SK-N-SH (cell line): Measurements from ENCODE around the gene ABHD17B. TPM values are rescaled to one million over a fixed set of nuclear protein-coding genes. Genes with fewer than 3 reads are reported as not detected.
A peak's percentile ranks its signal among the peaks of the same experiment; 100 is the strongest.

ENCODE experiments used
- CTCF ChIA-PET: fragments of 300-600, 350-600 bp; formaldehyde crosslinking; extraction: SDS; loops from one replicate; lab custom pipeline; 2021; lab: Yijun Ruan, JAX
- POLR2A ChIA-PET: fragments of 350-600 bp; sonication (Branson Sonifier 250); formaldehyde crosslinking; extraction: SDS; loops from one replicate; lab custom pipeline; 2020; ENCODE audit warnings: antibody characterized with exemption, inconsistent platforms; lab: Yijun Ruan, JAX
- DNase-seq: peaks from one replicate; pipeline ENCODE4 v3.0.0; 2012
- H2AFZ ChIP-seq: fragments of 200-600 bp; sonication (generic); 2 replicates; pipeline ENCODE4 v1.8.1; 2016; ENCODE audit warnings: antibody characterized with exemption, mild to moderate bottlenecking, low read depth
- H3F3A ChIP-seq: fragments of 200-600 bp; sonication (generic); replicated peaks from 2 replicates; pipeline ENCODE3; 2016; ENCODE audit warnings: antibody characterized with exemption, mild to moderate bottlenecking; ENCODE audit not compliant: insufficient read depth
- H3K27ac ChIP-seq, 2 experiments: fragments of 200-500 bp in 1 of 2; fragments of 200-600 bp in 1 of 2; sonication (Bioruptor generic) in 1 of 2; sonication (generic), shearing (Covaris generic) in 1 of 2; 2 replicates each; pipeline versions ENCODE4 v1.5.1 to v1.6.1; 2014 to 2016; ENCODE audit warnings: low read depth in 2 of 2, inconsistent platforms in 1 of 2, low read length in 1 of 2, mild to moderate bottlenecking in 1 of 2, mixed read lengths in 1 of 2
- H3K27me3 ChIP-seq: fragments of 200-600 bp; sonication (generic), shearing (Covaris generic); 2 replicates; pipeline ENCODE4 v1.6.1; 2016; ENCODE audit warnings: mixed run types; ENCODE audit not compliant: insufficient read depth
- H3K36me3 ChIP-seq, 2 experiments: fragments of 200-500 bp in 1 of 2; fragments of 200-600 bp in 1 of 2; sonication (Bioruptor generic) in 1 of 2; sonication (generic) in 1 of 2; replicated peaks in 1 of 2; 2 replicates each; pipeline versions ENCODE3 to v1.5.1; 2014 to 2016; ENCODE audit warnings: low read length in 1 of 2, mild to moderate bottlenecking in 1 of 2; ENCODE audit not compliant: insufficient read depth in 2 of 2, control insufficient read depth in 1 of 2
- H3K4me1 ChIP-seq, 2 experiments: fragments of 200-500 bp in 1 of 2; fragments of 200-600 bp in 1 of 2; sonication (Bioruptor generic) in 1 of 2; sonication (generic), shearing (Covaris generic) in 1 of 2; 2 replicates each; pipeline versions ENCODE4 v1.5.1 to v1.6.1; 2014 to 2016; ENCODE audit warnings: low read depth in 1 of 2, low read length in 1 of 2, mixed run types in 1 of 2; ENCODE audit not compliant: insufficient read depth in 2 of 2, control insufficient read depth in 1 of 2
- H3K4me2 ChIP-seq: fragments of 200-600 bp; sonication (generic), shearing (Covaris generic); 2 replicates; pipeline ENCODE4 v1.6.1; 2017; ENCODE audit warnings: mixed run types
- H3K4me3 ChIP-seq, 2 experiments: fragments of 200-500 bp in 1 of 2; fragments of 200-600 bp in 1 of 2; sonication (Bioruptor generic) in 1 of 2; sonication (generic), shearing (Covaris generic) in 1 of 2; 2 replicates each; pipeline versions ENCODE4 v1.5.1 to v1.8.1; 2014 to 2016; ENCODE audit warnings: low read depth in 2 of 2, inconsistent platforms in 1 of 2, low read length in 1 of 2, mild to moderate bottlenecking in 1 of 2, mixed read lengths in 1 of 2, moderate library complexity in 1 of 2
- H3K79me2 ChIP-seq: fragments of 200-600 bp; sonication (generic); 2 replicates; pipeline ENCODE4 v1.8.1; 2017; ENCODE audit warnings: mild to moderate bottlenecking; ENCODE audit not compliant: insufficient read depth
- H3K9ac ChIP-seq: fragments of 200-600 bp; sonication (generic); 2 replicates; pipeline ENCODE4 v1.6.1; 2017; ENCODE audit warnings: mixed run types
- H3K9me2 ChIP-seq: fragments of 200-600 bp; sonication (generic); 2 replicates; pipeline ENCODE4 v1.6.1; 2017; ENCODE audit warnings: mixed run types
- H3K9me3 ChIP-seq: fragments of 200-600 bp; sonication (generic); 2 replicates; pipeline ENCODE4 v1.6.1; 2017; ENCODE audit warnings: mixed run types, mild to moderate bottlenecking, moderate library complexity
- H4K20me1 ChIP-seq: fragments of 200-600 bp; sonication (generic); 2 replicates; pipeline ENCODE4 v1.6.1; 2017; ENCODE audit warnings: mild to moderate bottlenecking, mixed run types; ENCODE audit not compliant: insufficient read depth
- EP300 ChIP-seq, 2 experiments: IDR thresholded peaks; 2 replicates each; pipeline versions ENCODE4 v1.4.0 to v1.6.1; 2012; ENCODE audit warnings: borderline replicate concordance in 1 of 2, low read depth in 1 of 2, low read length in 1 of 2
- EZH2phosphoT487 ChIP-seq: fragments of 200-600 bp; sonication (generic); IDR thresholded peaks from 2 replicates; pipeline ENCODE4 v1.6.1; 2017; ENCODE audit warnings: low read depth, mixed run types, mild to moderate bottlenecking, antibody characterized with exemption, moderate library complexity, borderline replicate concordance
- FOSL2 ChIP-seq: IDR thresholded peaks from 2 replicates; pipeline ENCODE4 v1.4.0; 2012; ENCODE audit warnings: low read depth, mild to moderate bottlenecking, moderate library complexity, borderline replicate concordance
- FOXJ3 ChIP-seq: sonication (generic); formaldehyde crosslinking; IDR thresholded peaks from 2 replicates; pipeline ENCODE4 v1.5.1; 2020; ENCODE audit warnings: mild to moderate bottlenecking, missing genetic modification reagents
- SIN3A ChIP-seq: IDR thresholded peaks from 2 replicates; pipeline ENCODE4 v1.6.1; 2012; ENCODE audit warnings: low read depth, mild to moderate bottlenecking, low read length, moderate library complexity, borderline replicate concordance
- TEAD4 ChIP-seq: IDR thresholded peaks from 2 replicates; pipeline ENCODE4 v1.4.0; 2012; ENCODE audit warnings: mild to moderate bottlenecking, borderline replicate concordance; ENCODE audit not compliant: insufficient read depth
- WGBS: methylation state at CpG from one replicate; pipeline ENCODE4 v1.1.6; 2017; ENCODE audit warnings: low lambda C conversion rate; 5-methylcytosine and 5-hydroxymethylcytosine counted together
- polyA plus RNA-seq, 3 experiments: library from polyadenylated mRNA; depleted of rRNA; stranded (reverse); fragments of >200 nt; gene quantifications; 2 replicates each; pipeline ENCODE4 v1.2.3, GENCODE V29; 2012
- TF ChIP-seq, protein P1 (sequence below): IDR thresholded peaks from 2 replicates; pipeline ENCODE4 v1.6.1; 2012; ENCODE audit warnings: mild to moderate bottlenecking, low read depth, low read length, moderate library complexity
- TF ChIP-seq, protein P2 (sequence below): fragments of 200-600 bp; sonication (generic); IDR thresholded peaks from 2 replicates; pipeline ENCODE4 v1.6.1; 2017; ENCODE audit warnings: antibody characterized with exemption, mild to moderate bottlenecking, moderate library complexity
- TF ChIP-seq, protein P3 (sequence below): IDR thresholded peaks from 2 replicates; pipeline ENCODE4 v1.4.0; 2012; ENCODE audit warnings: low read depth
- TF ChIP-seq, protein P4 (sequence below): IDR thresholded peaks from 2 replicates; pipeline ENCODE4 v1.4.0; 2012; ENCODE audit warnings: low read depth, borderline replicate concordance

The ABHD17B gene
- polyA plus RNA-seq, 1 of the 3 experiments (the other 2 are of a cell fraction), result 7.3 TPM

DNA sequence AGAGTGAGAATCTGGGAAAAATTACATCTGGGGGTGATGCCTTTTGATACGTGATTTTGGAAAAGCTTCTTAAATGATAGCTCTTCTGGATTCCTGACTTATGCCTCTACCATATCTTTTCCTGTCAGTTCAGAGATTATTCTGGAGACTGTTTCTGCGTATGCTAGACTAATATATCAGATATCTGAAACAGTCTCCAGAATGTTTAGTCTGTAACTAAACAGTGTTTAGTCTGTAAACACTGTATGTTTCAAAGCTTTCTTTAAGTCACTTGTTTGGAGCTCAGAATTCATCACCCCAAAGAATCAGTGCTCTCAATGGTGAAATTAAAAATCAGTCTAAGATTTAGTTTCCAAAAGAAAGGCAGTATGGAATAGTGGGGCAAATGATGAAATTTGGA, 20.2 kb upstream of the ABHD17B start:
- Histone ChIP-seq H3K4me3 (no peak overlapping the region), H3K27me3 (no peaks in the 10 kb centered on the region), H3F3A (peaks cover 3% of the 10 kb centered on the region), H3K36me3 (peaks cover 0 to 4% of the 10 kb centered on the region in 2 experiments), H3K9ac (no peak overlapping the region), H3K79me2 (peaks cover 35% of the 10 kb centered on the region; the same call in 1 of the 2 replicates), H3K9me3 (no peaks in the 10 kb centered on the region), H4K20me1 (no peaks in the 10 kb centered on the region), H3K4me2 (no peak overlapping the region), H3K9me2 (no peaks in the 10 kb centered on the region), H3K4me1 (no peaks in the 10 kb centered on the region), H2AFZ (no peak overlapping the region), H3K27ac (no peak overlapping the region)
- no peak for DNase-seq
- TF ChIP-seq FOSL2 (no peak), EZH2phosphoT487 (no peak)
- TF ChIP-seq, protein P1, sequence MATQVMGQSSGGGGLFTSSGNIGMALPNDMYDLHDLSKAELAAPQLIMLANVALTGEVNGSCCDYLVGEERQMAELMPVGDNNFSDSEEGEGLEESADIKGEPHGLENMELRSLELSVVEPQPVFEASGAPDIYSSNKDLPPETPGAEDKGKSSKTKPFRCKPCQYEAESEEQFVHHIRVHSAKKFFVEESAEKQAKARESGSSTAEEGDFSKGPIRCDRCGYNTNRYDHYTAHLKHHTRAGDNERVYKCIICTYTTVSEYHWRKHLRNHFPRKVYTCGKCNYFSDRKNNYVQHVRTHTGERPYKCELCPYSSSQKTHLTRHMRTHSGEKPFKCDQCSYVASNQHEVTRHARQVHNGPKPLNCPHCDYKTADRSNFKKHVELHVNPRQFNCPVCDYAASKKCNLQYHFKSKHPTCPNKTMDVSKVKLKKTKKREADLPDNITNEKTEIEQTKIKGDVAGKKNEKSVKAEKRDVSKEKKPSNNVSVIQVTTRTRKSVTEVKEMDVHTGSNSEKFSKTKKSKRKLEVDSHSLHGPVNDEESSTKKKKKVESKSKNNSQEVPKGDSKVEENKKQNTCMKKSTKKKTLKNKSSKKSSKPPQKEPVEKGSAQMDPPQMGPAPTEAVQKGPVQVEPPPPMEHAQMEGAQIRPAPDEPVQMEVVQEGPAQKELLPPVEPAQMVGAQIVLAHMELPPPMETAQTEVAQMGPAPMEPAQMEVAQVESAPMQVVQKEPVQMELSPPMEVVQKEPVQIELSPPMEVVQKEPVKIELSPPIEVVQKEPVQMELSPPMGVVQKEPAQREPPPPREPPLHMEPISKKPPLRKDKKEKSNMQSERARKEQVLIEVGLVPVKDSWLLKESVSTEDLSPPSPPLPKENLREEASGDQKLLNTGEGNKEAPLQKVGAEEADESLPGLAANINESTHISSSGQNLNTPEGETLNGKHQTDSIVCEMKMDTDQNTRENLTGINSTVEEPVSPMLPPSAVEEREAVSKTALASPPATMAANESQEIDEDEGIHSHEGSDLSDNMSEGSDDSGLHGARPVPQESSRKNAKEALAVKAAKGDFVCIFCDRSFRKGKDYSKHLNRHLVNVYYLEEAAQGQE, result no peak
- TF ChIP-seq, protein P2, sequence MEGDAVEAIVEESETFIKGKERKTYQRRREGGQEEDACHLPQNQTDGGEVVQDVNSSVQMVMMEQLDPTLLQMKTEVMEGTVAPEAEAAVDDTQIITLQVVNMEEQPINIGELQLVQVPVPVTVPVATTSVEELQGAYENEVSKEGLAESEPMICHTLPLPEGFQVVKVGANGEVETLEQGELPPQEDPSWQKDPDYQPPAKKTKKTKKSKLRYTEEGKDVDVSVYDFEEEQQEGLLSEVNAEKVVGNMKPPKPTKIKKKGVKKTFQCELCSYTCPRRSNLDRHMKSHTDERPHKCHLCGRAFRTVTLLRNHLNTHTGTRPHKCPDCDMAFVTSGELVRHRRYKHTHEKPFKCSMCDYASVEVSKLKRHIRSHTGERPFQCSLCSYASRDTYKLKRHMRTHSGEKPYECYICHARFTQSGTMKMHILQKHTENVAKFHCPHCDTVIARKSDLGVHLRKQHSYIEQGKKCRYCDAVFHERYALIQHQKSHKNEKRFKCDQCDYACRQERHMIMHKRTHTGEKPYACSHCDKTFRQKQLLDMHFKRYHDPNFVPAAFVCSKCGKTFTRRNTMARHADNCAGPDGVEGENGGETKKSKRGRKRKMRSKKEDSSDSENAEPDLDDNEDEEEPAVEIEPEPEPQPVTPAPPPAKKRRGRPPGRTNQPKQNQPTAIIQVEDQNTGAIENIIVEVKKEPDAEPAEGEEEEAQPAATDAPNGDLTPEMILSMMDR, result no peak
- TF ChIP-seq, protein P3, sequence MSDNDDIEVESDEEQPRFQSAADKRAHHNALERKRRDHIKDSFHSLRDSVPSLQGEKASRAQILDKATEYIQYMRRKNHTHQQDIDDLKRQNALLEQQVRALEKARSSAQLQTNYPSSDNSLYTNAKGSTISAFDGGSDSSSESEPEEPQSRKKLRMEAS, result no peak
- ChIA-PET CTCF (interaction anchor here (1.5 to 1.8 kb wide), 2 partner anchors 17 to 18 kb away, joined by 3 to 6 read pairs; no protein-coding TSS in a partner anchor), POLR2A (no interaction called here)
- 95% methylated on average over 2 of the region's 2 CpGs for WGBS

DNA sequence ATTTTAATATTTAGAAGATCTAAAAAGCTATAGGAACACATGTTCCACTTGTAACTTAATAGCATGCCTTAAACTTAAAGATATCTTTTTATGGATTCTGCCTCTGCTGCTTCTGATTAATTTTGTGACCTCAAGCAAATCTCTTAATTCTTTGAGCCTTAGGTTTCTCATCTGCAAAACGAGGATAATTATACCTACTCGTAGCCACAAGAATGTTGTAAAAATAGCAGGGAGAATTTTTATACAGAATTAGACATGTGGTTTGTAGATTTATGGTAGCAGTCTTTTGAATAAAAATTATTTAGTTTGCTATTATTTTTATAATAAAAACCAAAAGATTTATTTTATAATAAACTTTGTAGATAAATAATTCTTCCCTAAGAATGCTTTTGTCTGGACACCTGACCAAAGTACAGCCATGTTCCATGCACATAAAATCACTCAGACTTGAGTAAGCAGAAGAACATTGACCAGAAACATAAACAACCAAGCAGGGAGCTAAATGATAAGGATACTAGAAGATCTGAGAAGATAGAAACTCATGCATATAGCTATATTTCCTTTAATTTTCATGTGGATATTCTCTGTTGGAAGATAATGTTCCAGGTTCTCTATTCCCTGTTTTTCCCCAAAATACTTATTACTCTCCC, 18.9 kb upstream of the ABHD17B start:
- Histone ChIP-seq H3K4me1 (no peaks in the 10 kb centered on the region), H4K20me1 (0 out of 2 replicates have a peak, but pooled peaks cover 2% of the 10 kb centered on the region), H3F3A (peaks cover 3% of the 10 kb centered on the region), H3K4me2 (no peak overlapping the region), H3K27ac (peak overlapping the region in 1 of 2 experiments; percentile 14; a peak in 2 of 4 replicates), H3K9me2 (no peaks in the 10 kb centered on the region), H3K9ac (no peak overlapping the region), H3K79me2 (peaks cover 46% of the 10 kb centered on the region; the same call in 1 of the 2 replicates), H3K4me3 (no peak overlapping the region), H3K9me3 (no peaks in the 10 kb centered on the region), H2AFZ (no peak overlapping the region), H3K36me3 (peaks cover 0 to 7% of the 10 kb centered on the region in 2 experiments), H3K27me3 (no peaks in the 10 kb centered on the region)
- TF ChIP-seq EP300 (IDR thresholded peaks at IDR 0.05; ENCODE audit: borderline replicate concordance in 1 of 2, low read depth in 1 of 2, low read length in 1 of 2) (no peak), SIN3A (no peak), FOXJ3 (no peak), TEAD4 (no peak)
- TF ChIP-seq, protein P4, sequence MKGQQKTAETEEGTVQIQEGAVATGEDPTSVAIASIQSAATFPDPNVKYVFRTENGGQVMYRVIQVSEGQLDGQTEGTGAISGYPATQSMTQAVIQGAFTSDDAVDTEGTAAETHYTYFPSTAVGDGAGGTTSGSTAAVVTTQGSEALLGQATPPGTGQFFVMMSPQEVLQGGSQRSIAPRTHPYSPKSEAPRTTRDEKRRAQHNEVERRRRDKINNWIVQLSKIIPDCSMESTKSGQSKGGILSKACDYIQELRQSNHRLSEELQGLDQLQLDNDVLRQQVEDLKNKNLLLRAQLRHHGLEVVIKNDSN, result no peak
- 74% methylated on average over 2 of the region's 2 CpGs for WGBS
- no peak for DNase-seq
- ChIA-PET POLR2A (no interaction called here), CTCF (interaction anchor here (1.8 kb wide), 1 partner anchor 16 kb away, joined by 6 read pairs; no protein-coding TSS in a partner anchor)
